ENCODE measurements around the gene SLC25A42. TPM values are rescaled to one million over a fixed set of nuclear protein-coding genes. Genes with fewer than 3 reads are reported as not detected.

SLC25A42 gene
- total RNA-seq, 2 donors from 2014 or later = 15.1 to 19.2 TPM

DNA sequence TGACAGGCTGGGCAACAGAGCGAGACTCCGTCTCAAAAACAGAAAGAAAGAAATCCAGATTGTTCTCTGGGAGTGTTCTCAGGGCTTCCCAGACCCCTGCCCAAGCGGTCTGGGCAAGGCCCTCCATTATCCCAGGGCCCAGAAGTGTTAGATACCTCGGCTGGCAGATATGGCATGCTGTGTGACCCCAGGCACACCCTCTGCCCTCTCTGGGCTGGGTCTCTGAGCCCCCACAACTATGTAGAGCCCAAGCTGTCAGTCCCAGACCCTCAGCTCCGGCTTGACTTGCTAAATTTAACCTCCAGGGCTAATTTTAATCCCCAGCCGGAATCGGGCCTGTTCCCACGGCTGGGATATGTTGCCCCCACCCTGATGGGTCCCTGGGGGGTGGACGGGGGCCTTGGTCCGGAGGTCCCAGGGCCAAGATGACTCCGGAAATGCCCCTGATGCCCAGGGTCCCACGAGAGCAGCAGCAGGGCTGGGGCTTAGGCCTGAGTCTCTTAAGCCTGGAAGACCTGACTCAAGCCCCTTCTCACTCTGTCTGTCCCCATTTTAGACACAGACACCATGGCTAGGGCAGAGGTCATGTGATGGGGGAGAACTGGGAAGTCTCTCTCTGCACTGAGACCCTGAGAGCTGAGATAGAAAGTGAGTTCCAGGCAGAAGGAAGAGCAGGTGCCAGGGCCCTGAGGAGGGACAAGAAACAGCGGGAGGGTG is 89.0 kb downstream of the SLC25A42 start:
- no peaks in the 10 kb centered on the region for H3K9me3 Mint-ChIP-seq
- no peak for DNase-seq (ENCODE audit: low spot score in 2 of 2)
- no peak for ATAC-seq
- H3K36me3 Mint-ChIP-seq = peaks cover 0 to 9% of the 10 kb centered on the region in 2 donors
- no peak overlapping the region for H3K27ac Mint-ChIP-seq

DNA sequence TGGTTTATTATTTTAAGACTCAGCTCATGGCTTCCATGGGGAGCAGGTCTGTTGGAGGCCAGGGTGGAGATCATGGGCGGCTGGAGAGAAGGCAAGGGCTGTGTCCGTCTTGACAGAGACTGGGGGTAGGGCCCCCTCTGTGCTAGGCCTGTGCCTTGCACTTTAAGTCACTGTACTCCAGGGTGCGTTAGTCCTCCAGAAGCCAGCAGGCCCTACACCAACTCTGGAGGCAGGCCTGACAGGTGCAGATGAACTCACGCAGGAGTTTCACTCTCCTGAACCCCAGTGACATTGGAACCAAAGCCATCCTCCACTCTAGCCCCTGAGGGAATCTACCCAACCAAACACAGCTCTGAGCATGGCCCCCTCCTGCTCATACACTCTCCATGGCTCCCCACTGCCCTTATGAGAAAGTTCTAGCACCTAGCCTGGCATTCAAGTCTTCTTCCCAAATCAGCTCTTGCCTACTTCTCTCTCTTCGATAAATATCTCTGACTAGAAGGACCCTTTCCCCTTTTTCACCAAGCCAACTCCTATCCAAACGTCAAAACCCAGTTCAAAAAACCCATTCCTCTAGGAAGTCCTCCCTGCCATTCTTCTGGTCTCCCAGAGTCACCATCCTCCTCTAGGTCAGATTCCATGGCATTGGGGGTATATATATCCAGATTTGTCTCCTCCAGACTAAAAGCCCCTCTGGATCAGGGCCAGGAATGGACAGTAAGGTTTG is 91.1 kb downstream of the SLC25A42 start:
- Mint-ChIP-seq H3K9me3 (no peaks in the 10 kb centered on the region), H3K27ac (no peak overlapping the region), H3K36me3 (peaks cover 0 to 9% of the 10 kb centered on the region in 2 donors)
- no peak for ATAC-seq
- no peak for DNase-seq (ENCODE audit: low spot score in 2 of 2)

DNA sequence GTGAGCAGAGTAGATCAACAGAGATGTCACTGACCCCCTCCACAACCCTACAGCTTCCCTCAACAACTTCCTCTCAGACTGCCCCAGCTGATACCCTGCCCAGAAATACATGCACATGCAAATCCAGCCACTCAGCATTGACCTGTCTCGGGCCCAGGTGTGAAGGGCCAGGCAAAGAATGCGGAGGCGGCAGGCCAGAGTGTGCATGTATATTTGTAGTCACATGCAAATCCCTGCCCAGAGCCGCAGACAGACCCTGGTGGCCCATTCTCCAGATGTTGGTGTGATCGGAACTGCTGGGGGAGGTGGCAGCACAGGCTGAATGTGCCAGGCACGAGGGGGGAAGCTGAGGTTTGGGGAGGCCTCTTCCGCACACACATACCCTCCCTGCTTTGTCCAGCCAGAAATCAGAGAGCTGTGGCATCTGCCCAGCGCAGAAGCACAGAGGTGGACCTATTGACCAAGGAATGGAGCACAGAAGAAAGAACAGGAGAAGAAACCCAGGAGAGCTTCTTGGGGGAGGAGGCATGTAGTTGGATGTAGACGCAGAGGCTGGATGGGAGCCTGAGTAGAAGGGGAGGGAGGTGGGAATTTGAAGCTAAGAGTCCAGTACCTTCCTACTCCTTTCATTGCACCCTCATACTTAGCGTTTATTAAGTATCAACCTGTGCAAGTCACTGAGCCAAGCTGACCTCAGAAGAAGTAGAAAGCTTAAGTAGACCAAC is 91.9 kb downstream of the SLC25A42 start:
- Mint-ChIP-seq H3K36me3 (peaks cover 0 to 9% of the 10 kb centered on the region in 2 donors), H3K27ac (no peak overlapping the region), H3K9me3 (no peaks in the 10 kb centered on the region)
- ATAC-seq (no peak), DNase-seq (ENCODE audit: low spot score in 2 of 2) (no peak)

DNA sequence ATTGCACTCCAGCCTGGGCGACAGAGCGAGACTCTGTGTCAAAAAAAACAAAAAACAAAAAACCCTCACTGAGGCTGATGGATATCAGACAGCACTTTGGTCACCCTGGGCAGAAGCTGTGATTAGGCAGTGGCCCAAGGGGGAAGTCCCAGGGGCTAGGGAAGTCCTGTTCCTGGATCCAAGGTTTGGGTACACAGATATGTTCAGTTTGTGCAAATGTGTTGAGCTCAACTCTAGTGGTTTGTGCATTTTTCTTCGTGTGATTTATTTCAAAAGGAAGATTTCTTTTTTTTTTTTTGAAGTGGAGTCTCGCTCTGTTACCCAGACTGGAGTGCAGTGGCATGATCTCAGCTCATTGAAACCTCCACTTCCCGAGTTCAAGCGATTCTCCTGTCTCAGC is 94.0 kb downstream of the SLC25A42 start:
- DNase-seq (ENCODE audit: low spot score in 2 of 2) (no peak), ATAC-seq (no peak)
- Mint-ChIP-seq H3K27ac (no peak overlapping the region), H3K9me3 (no peaks in the 10 kb centered on the region), H3K36me3 (peaks cover 0 to 9% of the 10 kb centered on the region in 2 donors)

DNA sequence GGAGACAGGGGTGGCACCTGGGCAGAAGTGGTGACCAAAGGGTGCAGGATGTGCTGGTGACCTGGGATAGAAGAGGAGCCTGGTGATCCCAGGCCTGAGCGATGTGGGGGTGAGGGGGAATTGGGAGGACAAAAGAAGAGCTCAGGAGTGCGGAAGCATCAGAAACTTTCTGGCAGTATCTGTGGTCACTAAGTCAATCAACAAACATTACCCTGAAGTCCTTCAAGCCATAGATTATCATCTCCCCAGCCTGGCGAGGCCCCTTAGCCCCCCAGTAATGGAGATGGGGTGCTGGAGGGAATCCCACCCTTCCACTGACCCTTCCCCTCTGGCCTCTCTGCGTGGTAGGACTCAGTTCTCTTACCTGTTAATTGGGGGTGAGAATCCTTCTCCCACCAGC is 95.7 kb downstream of the SLC25A42 start:
- ATAC-seq = no peak
- Mint-ChIP-seq H3K9me3 (no peaks in the 10 kb centered on the region), H3K27ac (peak overlapping the region in 1 of 2 donors; percentile 72), H3K36me3 (peaks cover 0 to 9% of the 10 kb centered on the region in 2 donors)
- no peak for DNase-seq (ENCODE audit: low spot score in 2 of 2)

DNA sequence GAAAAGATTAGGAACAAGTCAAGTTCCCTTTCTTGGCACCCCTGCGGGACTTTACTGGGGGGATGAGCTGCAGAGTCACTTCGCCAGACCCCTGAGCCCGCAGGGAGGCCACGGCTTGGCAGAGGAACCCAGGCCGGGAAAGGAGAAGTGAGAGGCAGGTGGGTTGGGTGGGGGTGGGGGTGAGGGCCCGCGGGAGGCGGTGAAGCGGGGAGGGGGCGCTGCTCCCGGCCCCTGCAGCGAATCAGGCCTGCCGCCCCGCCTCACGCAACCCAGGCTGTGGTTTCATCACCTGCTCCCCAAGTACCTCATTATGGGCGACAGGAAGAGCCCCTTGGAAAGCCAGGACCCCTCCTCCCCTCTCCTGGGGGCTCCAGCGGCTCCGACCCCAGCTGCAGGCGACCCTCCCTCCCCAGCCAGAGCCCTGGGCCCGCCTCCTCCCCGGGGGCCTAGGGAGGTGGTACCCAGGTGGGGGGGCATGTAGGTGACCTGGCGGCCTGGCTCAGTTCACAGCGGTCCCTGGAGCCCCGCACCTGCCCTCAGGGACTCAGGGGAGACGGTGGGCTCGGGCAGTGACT is 96.8 kb downstream of the SLC25A42 start:
- DNase-seq (ENCODE audit: low spot score in 2 of 2) = no peak
- peaks cover 0 to 8% of the 10 kb centered on the region in 2 donors for H3K36me3 Mint-ChIP-seq
- no peaks in the 10 kb centered on the region for H3K9me3 Mint-ChIP-seq
- ATAC-seq = no peak
- no peak overlapping the region for H3K27ac Mint-ChIP-seq

DNA sequence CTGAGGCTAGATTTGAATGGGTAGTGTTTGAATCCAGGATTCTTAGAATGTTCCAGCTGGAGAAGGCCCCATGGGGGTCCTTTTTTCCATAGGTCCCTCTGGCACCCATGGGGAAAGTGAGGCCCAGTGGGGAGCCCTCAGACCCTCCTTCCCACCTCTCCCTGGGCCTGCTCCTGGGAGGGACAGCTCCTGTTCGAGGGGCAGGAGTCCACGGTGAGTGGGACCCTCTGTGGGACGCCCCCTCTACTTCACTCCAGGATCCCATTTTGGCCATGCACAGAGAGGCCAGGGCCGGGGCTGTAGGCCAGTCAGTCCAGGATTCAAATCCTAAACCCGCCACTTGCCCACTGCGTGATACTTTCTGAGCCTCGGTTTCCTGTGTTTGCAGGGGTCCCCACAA is 98.7 kb downstream of the SLC25A42 start:
- H3K27ac Mint-ChIP-seq = no peak overlapping the region
- H3K36me3 Mint-ChIP-seq = no peaks in the 10 kb centered on the region
- ATAC-seq (no peak), DNase-seq (ENCODE audit: low spot score in 2 of 2) (no peak)
- H3K9me3 Mint-ChIP-seq = no peaks in the 10 kb centered on the region

Other genes starting within 250 kb of the SLC25A42 start
- 100 to 1,000 TPM in 1 of 2 donors, 10 to 100 TPM in 1; 81.6 to 109 TPM for gene UPF1, start 232.0 kb upstream of the SLC25A42 start, total RNA-seq
- under 1 TPM in 1 of 2 donors, not detected in 1; 0.21 TPM for gene CERS1, start 167.8 kb upstream of the SLC25A42 start, total RNA-seq
- gene COPE, start 144.6 kb upstream of the SLC25A42 start, total RNA-seq = 100 to 1,000 TPM; 147 to 190 TPM
- 10 to 100 TPM; 46.7 to 51.2 TPM for gene DDX49, start 144.3 kb upstream of the SLC25A42 start, total RNA-seq
- 1 to 10 TPM in 1 of 2 donors, under 1 TPM in 1; 0.36 to 1.0 TPM for gene HOMER3, start 122.8 kb upstream of the SLC25A42 start, total RNA-seq
- 100 to 1,000 TPM; 119 to 248 TPM for gene SUGP2, start 30.5 kb upstream of the SLC25A42 start, total RNA-seq
- gene ARMC6, start 30.4 kb upstream of the SLC25A42 start, total RNA-seq = 10 to 100 TPM; 22.4 to 34.8 TPM
- 10 to 100 TPM; 22.9 to 28.2 TPM for gene TMEM161A, start 74.5 kb downstream of the SLC25A42 start, total RNA-seq
- gene MEF2B, start 106.3 kb downstream of the SLC25A42 start, total RNA-seq = 1 to 10 TPM; 2.4 to 3.4 TPM
- 10 to 100 TPM; 11.6 to 26.9 TPM for gene BORCS8, start 128.2 kb downstream of the SLC25A42 start, total RNA-seq
- gene RFXANK, start 128.3 kb downstream of the SLC25A42 start, total RNA-seq = 100 to 1,000 TPM in 1 of 2 donors, 10 to 100 TPM in 1; 88.2 to 122 TPM
- gene NR2C2AP, start 139.4 kb downstream of the SLC25A42 start, total RNA-seq = 10 to 100 TPM; 34.4 to 38.6 TPM
- gene NCAN, start 148.0 kb downstream of the SLC25A42 start, total RNA-seq = not detected
- gene TM6SF2, start 209.3 kb downstream of the SLC25A42 start, total RNA-seq = not detected

Data from activated naive CD4-positive, alpha-beta T cell treated with anti-CD3 and anti-CD28 coated beads, Interleukin-2, amount 50 U/mL, for 72 hours (primary cell).